DMS53 (cell line): Measurements from ENCODE around the gene BTLA.
A peak's percentile ranks its signal among the peaks of the same experiment; 100 is the strongest.
"Not testable (repeated sequence)": the region's sequence is repeated elsewhere in the genome, so short reads cannot be mapped to it uniquely, and the experiment has no call there.

Experiments
- DNase-seq: peaks from one replicate; lab custom pipeline; 2025; lab: John Stamatoyannopoulos, UW

Gene BTLA

DNA sequence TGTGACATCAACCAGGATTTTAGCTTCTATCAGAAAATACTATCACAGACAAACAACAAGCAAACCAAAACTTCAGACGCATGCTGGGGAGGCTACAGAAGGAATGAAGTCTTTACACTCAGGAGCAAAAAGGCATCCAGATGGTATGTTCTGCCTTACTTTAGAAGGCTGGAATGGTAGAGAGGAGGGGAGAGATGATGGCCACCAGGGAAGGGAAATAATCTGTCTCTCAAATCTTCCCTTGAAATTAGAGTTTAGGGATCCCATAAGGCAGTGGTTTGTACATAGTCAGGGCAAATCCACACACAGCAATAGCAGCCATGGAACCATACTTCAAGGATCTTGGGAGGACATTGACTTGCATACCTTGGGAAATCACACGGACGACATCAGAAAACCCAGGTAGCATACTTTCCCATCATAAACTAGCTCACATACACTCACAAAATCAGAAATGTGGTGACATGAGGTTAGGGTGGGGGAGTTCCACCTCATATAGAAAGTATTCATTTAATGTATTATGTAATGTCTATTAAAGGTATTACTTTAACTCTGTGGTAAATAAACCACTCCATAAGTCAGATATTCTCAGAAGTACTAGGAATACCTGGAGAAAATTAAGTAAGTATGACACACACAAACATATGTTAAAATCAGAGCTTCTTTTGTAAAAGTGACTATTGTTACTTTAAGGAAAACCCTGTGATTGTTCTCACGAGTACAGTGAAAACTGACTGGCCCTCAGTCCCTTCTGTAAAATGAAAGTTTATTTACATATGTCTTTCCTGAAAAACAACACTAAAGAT, 9.4 kb downstream of the BTLA start:
- DNase-seq: no peak

DNA sequence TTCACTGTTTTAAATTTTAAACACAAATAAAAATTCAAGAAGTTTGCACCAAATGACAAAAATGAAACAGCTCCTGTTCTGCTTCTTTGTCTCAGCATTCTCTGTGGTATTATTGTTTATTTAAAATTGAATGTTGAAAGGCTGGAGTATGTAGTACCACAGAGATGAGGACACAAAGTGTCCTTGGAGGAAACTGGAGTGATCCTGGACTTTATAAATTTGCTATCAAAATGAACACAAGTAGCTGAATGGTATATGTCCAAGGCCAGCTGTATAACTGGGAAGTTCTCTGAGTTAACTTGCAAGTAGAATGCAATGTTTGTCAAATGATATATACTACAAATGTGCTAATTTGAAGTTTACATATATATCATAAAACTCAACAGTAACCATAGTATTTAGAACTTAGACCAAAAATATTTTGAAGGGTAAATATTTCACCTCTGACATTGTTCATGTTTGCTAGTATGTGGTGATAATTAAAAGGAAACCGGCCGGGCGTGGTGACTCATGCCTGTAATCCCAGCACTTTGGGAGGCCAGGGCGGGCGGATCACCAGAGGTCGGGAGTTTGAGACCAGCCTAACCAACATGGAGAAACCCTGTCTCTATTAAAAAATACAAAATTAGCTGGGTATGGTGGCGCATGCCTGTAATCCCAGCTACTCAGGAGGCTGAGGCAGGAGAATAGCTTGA, 12.3 kb downstream of the BTLA start:
- DNase-seq: no peak

GRCh38 chr3:112484352-112484751, 14.9 kb downstream of the BTLA start:
- DNase-seq: no peak

- no peak for DNase-seq
Measured at GRCh38 chr3:112482675-112483074, 16.6 kb downstream of the BTLA start.

DNA sequence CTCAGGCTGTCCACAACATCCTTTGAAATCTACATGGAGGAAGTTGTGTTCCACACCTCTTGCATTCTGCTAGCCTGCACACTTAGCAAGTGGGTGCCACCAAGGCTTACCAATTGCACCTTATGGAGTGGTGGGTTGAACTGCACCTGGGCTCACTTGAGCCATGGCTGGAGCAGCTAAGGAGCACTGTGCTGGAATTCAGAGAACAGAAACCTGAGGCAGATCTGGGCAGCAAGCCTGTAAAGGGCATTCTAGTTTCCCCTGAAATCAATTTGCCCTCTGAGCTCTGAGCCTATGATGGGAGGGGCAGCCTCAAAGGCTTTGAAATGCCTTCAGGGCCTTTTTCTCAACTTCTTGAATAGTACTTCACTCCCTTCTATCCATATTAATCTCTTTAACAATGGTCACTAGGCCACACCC, 18.0 kb downstream of the BTLA start:
- no peak for DNase-seq

GRCh38 chr3:112477891-112478290, 21.4 kb downstream of the BTLA start:
- no peak for DNase-seq

DNA sequence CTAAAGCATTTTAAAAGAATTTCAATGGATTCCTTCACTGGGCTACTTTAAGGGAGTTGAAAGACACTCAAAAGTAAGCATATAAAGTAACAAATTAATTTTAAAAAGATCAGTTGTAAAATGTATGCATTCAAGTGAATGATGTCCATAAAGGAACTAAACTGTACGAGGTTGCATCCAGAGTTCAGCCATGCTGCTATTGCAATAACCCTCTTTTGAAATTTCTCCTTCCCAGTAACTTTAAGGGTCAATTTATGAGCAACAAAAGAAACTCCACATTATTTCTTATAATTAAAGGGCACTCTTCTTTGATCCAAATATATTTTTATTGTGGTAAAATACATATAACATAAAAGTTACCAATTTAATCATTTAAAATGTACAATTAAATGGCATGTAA, 22.9 kb downstream of the BTLA start:
- DNase-seq: no peak

DNA sequence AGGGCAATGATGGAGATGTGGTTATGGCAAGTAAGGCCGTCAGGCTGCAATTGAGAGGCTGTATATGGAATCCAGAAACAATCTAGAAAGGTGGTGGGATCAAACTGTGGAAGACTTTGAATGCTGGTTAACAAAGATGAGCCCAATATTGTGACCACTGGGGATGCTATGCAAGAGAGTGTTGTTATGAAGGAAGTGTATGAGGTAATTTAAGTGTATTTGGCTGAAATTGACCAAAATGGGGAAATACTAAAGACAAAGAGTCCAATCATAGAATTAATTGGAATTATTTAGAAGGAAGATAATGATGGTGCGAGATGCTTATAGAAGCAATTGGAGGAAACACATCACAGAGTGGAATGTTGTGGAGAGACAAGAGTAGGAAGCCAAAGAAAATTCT, 24.5 kb downstream of the BTLA start:
- no peak for DNase-seq

DNA sequence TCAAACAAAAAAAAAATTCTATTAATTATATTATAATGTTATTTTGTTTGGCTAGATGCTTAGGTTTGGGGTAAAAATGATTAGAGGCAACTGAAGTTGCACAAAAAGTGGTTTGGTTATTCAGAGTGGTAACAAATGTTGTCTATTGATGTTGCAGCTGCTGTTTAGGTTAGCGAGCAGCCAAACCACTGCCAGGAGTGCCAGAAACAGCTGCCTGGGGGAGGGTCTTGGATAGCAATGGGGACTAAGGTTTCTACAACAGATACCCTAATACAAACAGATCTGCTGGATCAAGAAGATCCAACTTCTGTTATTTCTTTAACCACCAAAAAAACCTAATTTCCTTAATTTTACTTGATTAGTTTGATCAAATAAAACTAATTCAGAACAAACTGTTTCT, 26.6 kb downstream of the BTLA start:
- DNase-seq: no peak

DNA sequence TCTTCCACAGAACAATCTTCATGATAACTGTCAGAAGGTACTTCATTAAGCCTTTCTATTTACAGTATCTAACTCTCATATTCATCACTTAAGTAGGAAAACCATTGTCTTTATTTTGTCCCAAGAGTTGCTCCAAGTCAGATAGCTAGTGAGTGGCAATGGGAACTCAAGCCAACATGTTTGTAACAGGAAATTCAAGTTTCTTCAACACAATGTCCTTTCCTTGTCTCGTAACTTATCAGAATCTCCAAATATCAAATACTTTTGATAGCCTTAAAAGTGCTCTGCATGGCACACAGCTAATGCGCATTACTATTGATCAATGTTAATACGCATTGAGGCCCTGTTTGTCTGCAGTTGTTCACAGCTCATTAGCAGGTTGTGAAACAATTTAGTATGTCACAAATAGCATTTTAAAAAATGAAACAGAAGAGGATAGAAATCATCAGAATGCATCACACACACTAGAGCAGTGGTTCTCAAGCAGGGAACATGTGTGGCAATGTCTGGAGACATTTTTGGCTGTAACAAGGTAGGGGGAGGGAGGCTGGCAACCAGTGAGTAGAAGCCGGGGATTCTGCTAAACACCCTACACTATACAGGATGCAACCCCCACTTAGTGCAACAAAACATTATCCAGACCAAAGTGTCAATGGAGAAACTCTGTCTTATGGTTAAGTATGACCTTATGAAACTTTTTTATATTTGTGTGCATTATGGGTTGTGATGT, 27.5 kb downstream of the BTLA start:
- no peak for DNase-seq

GRCh38 chr3:112470788-112471187, 28.5 kb downstream of the BTLA start:
- no peak for DNase-seq

DNA sequence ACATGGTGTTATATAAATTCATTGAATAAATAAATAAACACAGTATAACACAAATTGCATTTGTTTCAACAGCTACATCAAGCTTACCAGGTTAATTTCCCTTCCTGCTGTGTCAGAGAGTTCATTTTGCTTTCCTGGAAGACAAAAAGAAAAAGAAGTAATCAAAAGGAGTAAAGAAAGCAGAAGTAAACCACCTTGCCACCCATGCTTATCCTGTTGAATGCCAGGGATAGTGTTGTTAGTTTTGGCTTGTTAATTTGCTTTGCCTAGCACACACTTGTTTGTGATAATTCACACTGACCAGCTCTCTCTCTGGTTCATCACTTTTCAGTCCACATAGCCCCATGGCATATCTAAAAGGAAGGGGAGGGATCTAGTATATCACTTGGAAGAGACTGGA, 29.6 kb downstream of the BTLA start:
- DNase-seq: no peak

- no peak for DNase-seq
Measured at GRCh38 chr3:112467539-112467938, 31.7 kb downstream of the BTLA start.

DNA sequence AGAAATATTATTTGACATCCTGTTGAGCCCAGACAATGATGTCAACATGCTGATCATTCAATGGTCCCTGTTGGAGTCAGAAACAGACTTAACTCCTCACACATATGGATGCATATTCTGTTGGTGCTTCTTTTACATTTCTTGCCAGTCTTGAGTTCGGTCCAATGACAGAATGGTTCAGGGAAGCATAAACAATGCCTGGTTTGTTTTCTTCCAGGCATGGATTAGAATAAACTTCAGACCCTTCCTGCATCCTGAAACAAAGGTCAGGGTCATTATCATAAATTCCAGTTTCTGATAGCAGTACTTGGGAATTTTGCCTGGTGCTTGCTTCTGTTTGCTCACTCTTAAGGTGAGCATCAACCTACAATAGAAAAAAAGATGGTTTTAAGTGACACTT, 33.3 kb downstream of the BTLA start:
- DNase-seq: no peak

DNA sequence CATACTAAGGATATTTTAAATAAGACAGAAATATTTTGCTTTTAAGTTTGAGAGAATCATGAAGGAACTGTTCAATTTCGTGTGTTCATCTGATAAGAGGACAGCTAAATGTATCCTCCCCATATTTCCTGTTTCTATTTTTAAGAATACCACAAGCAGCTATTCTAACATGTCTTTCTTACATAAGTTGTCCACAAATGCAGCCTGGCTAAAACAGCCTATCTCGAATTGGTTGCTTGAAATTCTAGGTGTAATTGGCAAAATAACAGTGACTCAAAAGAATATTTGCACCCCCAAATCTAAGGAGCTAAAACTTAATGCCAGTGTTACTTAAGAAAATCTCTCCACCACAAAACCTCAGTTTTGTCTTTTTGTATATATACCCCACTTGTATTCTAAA, 35.0 kb downstream of the BTLA start:
- no peak for DNase-seq

DNA sequence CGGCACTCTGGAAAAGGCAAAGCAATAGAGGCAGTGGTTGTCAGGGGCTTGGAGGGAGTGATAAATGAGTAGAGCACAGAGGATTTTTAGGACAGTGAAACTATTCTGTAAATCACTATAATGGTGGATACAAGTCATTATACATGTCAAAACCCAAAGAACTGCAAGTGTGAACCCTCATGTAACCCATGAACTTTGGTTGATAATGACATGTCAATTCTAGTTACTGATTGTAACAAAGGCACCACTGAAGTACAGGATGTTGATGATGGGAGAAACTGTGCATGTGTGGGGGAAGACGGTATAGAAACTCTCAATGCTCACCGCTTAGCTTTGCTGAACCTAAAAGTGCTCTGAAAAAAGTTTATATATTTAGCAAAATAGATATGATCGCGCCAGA, 36.0 kb downstream of the BTLA start:
- DNase-seq: no peak

DNA sequence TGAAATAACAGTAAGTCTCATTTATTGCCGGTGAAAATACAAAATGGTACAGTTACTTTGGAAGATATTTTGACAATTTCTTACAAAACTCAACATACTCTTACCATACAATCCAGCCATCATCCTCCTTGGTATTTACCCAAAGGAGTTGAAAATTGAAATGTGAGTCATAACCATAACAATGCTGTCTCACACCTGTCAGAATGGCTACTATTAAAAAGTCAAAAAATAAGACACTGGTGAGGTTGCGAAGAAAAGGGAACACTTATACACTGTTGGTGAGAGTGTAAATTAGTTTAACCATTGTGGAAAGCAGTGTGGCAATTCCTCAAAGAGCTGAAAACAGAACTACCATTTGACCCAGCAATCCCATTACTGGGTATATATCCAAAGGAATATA, 37.5 kb downstream of the BTLA start:
- DNase-seq: not testable (repeated sequence)

- peak; percentile 9 for DNase-seq
Measured at GRCh38 chr3:112460519-112461195, 38.6 kb downstream of the BTLA start.

- no peak for DNase-seq
Measured at GRCh38 chr3:112459750-112460149, 39.5 kb downstream of the BTLA start.

- DNase-seq: no peak
Measured at GRCh38 chr3:112456147-112456546, 43.1 kb downstream of the BTLA start.

DNA sequence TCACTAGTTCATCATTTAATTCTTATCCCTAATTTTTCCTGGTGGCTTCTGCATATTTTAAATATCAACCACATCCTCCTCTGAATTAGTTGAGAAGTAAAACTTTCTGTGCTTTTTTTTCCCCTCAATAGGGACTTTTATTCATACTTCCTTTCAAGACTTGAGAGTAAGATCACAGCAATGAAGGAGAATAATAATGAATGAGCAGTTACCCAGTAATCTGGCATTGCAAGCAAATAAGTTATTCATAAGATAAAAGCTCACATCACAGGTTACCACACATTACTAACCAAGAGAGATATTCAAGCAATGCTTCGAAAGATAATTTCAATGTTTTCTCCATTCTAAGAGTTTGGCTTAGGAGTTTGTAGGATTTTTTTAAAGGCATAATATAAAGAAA, 50.3 kb downstream of the BTLA start:
- DNase-seq: no peak

DNA sequence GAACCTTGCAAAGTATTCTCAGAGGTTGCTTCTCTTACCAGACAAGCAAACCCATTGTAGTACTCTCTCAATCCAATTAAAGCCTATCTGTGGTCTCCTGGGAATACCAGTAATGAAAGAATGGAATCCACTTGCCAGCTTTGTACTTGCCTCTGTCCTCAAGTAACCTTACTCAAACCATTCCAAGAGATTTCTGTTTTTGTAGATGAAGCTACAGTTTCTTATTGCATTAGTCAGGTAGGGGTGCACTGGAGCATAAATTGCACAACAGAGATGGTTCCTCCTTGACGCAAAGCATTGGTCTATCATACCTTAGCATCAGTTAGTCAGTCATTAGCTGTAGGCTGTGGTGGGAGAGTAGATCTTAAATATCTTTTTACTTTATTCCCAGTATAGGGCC, 52.9 kb downstream of the BTLA start:
- DNase-seq: no peak
